Ishikawa (cell line): ENCODE results near the gene TET3.

ENCODE experiments used
- CEBPB ChIP-seq: IDR thresholded peaks from 2 replicates; pipeline ENCODE4 v1.6.1; 2012
- CREB1 ChIP-seq: IDR thresholded peaks from 2 replicates; pipeline ENCODE4 v1.6.1; 2012; ENCODE audit warnings: low read depth
- EGR1 ChIP-seq: IDR thresholded peaks from 2 replicates; pipeline ENCODE4 v1.6.1; 2012
- EP300 ChIP-seq: IDR thresholded peaks from 2 replicates; pipeline ENCODE4 v1.6.1; 2012; ENCODE audit warnings: borderline replicate concordance
- FOXM1 ChIP-seq: IDR thresholded peaks from 2 replicates; pipeline ENCODE4 v1.6.1; 2012; ENCODE audit warnings: low read depth, borderline replicate concordance
- NFIC ChIP-seq: IDR thresholded peaks from 2 replicates; pipeline ENCODE4 v1.6.1; 2012
- RAD21 ChIP-seq: IDR thresholded peaks from 2 replicates; pipeline ENCODE4 v1.6.1; 2012; ENCODE audit warnings: low read depth
- TAF1 ChIP-seq: IDR thresholded peaks from 2 replicates; pipeline ENCODE4 v1.6.1; 2012; ENCODE audit warnings: low read depth, mild to moderate bottlenecking
- TEAD4 ChIP-seq: IDR thresholded peaks from 2 replicates; pipeline ENCODE4 v1.6.1; 2012
- YY1 ChIP-seq: IDR thresholded peaks from 2 replicates; pipeline ENCODE4 v1.6.1; 2012; ENCODE audit warnings: low read depth
- ZBTB7A ChIP-seq: IDR thresholded peaks from 2 replicates; pipeline ENCODE4 v1.6.1; 2012; ENCODE audit warnings: low read depth
- TF ChIP-seq, protein P1 (sequence below): IDR thresholded peaks from 2 replicates; pipeline ENCODE4 v1.6.1; 2012; ENCODE audit warnings: low read depth, mild to moderate bottlenecking
- TF ChIP-seq, protein P2 (sequence below): IDR thresholded peaks from 2 replicates; pipeline ENCODE4 v1.6.1; 2012
- TF ChIP-seq, protein P3 (sequence below): IDR thresholded peaks from 2 replicates; pipeline ENCODE4 v1.6.1; 2012

TET3 gene

DNA sequence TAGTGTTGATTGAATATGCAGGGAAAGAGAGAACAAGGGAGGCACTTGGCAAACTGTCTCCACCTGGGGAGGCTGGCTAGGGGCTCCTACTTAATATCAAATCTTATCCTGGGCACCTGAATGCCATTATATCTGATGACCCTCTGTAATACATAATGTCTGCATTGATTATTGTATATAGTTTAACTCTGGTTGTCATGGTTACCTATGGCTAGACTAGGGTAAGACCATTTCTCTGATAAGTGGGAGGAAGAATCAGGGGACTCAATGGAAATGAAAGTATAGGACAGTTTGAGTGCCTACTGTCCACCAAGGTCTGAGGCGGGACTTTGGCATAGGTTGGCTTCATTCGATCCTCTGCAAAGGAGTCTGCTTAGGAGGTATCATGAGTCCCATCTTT is 7.2 kb upstream of the TET3 start:
- TF ChIP-seq, protein P1, sequence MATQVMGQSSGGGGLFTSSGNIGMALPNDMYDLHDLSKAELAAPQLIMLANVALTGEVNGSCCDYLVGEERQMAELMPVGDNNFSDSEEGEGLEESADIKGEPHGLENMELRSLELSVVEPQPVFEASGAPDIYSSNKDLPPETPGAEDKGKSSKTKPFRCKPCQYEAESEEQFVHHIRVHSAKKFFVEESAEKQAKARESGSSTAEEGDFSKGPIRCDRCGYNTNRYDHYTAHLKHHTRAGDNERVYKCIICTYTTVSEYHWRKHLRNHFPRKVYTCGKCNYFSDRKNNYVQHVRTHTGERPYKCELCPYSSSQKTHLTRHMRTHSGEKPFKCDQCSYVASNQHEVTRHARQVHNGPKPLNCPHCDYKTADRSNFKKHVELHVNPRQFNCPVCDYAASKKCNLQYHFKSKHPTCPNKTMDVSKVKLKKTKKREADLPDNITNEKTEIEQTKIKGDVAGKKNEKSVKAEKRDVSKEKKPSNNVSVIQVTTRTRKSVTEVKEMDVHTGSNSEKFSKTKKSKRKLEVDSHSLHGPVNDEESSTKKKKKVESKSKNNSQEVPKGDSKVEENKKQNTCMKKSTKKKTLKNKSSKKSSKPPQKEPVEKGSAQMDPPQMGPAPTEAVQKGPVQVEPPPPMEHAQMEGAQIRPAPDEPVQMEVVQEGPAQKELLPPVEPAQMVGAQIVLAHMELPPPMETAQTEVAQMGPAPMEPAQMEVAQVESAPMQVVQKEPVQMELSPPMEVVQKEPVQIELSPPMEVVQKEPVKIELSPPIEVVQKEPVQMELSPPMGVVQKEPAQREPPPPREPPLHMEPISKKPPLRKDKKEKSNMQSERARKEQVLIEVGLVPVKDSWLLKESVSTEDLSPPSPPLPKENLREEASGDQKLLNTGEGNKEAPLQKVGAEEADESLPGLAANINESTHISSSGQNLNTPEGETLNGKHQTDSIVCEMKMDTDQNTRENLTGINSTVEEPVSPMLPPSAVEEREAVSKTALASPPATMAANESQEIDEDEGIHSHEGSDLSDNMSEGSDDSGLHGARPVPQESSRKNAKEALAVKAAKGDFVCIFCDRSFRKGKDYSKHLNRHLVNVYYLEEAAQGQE = no peak
- TF ChIP-seq CEBPB (no peak), FOXM1 (no peak), CREB1 (no peak), RAD21 (no peak)
- TF ChIP-seq, protein P2, sequence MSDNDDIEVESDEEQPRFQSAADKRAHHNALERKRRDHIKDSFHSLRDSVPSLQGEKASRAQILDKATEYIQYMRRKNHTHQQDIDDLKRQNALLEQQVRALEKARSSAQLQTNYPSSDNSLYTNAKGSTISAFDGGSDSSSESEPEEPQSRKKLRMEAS = no peak

DNA sequence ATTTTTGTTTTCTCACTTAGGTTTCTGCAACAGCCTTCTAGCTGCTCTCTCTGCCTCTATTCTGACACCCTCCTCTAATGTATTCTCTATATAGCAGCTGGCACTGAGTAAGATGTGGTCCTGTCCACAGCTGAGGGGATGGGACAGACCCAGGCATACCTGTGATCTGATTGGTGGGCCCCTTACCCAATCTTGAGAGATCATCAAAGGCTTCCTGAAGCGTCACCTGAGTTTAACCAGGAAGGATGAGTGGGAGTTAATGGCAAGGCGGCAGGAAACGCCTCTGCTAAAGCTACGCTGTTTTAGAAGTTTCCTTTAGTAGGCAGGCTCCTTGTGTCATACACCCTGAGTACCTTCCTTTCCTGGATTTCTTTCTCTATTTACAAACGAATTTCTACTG is 5.7 kb upstream of the TET3 start:
- TF ChIP-seq EGR1 (no peak), TAF1 (no peak), RAD21 (no peak), NFIC (no peak), EP300 (no peak), ZBTB7A (no peak), CEBPB (no peak)

- TF ChIP-seq, protein P3, sequence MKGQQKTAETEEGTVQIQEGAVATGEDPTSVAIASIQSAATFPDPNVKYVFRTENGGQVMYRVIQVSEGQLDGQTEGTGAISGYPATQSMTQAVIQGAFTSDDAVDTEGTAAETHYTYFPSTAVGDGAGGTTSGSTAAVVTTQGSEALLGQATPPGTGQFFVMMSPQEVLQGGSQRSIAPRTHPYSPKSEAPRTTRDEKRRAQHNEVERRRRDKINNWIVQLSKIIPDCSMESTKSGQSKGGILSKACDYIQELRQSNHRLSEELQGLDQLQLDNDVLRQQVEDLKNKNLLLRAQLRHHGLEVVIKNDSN = no peak
- TF ChIP-seq CEBPB = peak; percentile 43; the same call in 1 of the 2 replicates
Measured at GRCh38 chr2:73979686-73980085, 5.0 kb upstream of the TET3 start.

- no peak for TF ChIP-seq CREB1
- no peak for TF ChIP-seq RAD21
- TF ChIP-seq, protein P1 = no peak
- no peak for TF ChIP-seq ZBTB7A
- no peak for TF ChIP-seq EGR1
- TF ChIP-seq, protein P3 = no peak
Measured at GRCh38 chr2:73980566-73980965, 4.1 kb upstream of the TET3 start.

GRCh38 chr2:73981081-73982001 is 3.4 kb upstream of the TET3 start:
- TF ChIP-seq TEAD4 (no peak), TAF1 (no peak), EP300 (no peak), FOXM1 (no peak), ZBTB7A (no peak), NFIC (no peak), YY1 (no peak), EGR1 (no peak)
- TF ChIP-seq, protein P1 = no peak
- TF ChIP-seq, protein P3 = no peak
- TF ChIP-seq, protein P2 = no peak
